ENCODE data around the gene PPM1J. TPM values are rescaled to one million over a fixed set of nuclear protein-coding genes. Genes with fewer than 3 reads are reported as not detected.

Gene PPM1J
- total and polyA plus RNA-seq, 9 of the 15 experiments (the other 6 are each of a cell fraction or from before 2014, with no cell fraction given), result 0.25 to 10.5 (median 4.2) TPM

DNA sequence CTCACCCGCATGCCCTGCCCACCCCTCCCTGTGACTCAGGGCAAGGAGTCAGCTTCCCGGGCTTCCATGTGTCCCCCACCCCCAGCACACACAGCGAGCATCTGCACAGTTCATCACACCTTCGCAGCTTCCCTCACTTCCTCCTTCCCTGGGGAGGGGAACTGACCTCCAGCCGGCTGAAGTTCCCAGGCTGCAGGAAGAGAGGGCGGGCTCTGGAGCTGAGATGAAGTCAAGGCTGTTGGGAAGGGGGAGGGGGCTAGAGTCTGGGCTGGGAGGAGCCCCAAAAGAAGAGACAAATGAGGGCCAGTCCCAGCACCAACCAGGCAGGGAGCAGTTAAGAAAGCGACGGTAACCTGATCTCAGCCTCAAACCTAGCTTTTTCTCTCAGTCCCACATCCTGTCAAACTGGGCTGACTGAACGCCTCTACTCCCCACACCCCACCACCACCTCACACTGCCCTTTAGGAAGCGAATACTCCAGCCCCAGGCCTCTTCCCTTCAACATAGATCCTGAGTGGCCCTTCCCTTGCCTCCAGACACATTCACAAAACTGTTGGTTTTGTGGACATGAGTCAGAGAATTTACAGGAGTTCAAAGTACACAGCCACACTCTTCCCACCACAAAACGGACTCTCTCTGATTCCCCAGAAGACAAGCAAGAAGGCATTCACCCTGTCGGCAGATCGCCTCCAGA, 10.1 kb downstream of the PPM1J start (continued):
- no peak for TF ChIP-seq CHD4 (IDR thresholded peaks at IDR 0.05; ENCODE audit: insufficient read depth, insufficient replicate concordance, low read depth, low read length, poor library complexity, severe bottlenecking)
- TF ChIP-seq CBFA2T3 (IDR thresholded peaks at IDR 0.05), result peak; percentile 56; the same call in 1 of the 2 replicates
- 0 out of 2 replicates have a peak, but pooled peaks have one; percentile 30 for TF ChIP-seq ZNF384 (IDR thresholded peaks at IDR 0.05; ENCODE audit: low read depth, low read length)
- TF ChIP-seq TARDBP (IDR thresholded peaks at IDR 0.05), result no peak
- TF ChIP-seq SRSF7 (optimal IDR thresholded peaks at IDR 0.05; ENCODE audit: low read depth, low read length), result no peak
- TF ChIP-seq, protein P1, sequence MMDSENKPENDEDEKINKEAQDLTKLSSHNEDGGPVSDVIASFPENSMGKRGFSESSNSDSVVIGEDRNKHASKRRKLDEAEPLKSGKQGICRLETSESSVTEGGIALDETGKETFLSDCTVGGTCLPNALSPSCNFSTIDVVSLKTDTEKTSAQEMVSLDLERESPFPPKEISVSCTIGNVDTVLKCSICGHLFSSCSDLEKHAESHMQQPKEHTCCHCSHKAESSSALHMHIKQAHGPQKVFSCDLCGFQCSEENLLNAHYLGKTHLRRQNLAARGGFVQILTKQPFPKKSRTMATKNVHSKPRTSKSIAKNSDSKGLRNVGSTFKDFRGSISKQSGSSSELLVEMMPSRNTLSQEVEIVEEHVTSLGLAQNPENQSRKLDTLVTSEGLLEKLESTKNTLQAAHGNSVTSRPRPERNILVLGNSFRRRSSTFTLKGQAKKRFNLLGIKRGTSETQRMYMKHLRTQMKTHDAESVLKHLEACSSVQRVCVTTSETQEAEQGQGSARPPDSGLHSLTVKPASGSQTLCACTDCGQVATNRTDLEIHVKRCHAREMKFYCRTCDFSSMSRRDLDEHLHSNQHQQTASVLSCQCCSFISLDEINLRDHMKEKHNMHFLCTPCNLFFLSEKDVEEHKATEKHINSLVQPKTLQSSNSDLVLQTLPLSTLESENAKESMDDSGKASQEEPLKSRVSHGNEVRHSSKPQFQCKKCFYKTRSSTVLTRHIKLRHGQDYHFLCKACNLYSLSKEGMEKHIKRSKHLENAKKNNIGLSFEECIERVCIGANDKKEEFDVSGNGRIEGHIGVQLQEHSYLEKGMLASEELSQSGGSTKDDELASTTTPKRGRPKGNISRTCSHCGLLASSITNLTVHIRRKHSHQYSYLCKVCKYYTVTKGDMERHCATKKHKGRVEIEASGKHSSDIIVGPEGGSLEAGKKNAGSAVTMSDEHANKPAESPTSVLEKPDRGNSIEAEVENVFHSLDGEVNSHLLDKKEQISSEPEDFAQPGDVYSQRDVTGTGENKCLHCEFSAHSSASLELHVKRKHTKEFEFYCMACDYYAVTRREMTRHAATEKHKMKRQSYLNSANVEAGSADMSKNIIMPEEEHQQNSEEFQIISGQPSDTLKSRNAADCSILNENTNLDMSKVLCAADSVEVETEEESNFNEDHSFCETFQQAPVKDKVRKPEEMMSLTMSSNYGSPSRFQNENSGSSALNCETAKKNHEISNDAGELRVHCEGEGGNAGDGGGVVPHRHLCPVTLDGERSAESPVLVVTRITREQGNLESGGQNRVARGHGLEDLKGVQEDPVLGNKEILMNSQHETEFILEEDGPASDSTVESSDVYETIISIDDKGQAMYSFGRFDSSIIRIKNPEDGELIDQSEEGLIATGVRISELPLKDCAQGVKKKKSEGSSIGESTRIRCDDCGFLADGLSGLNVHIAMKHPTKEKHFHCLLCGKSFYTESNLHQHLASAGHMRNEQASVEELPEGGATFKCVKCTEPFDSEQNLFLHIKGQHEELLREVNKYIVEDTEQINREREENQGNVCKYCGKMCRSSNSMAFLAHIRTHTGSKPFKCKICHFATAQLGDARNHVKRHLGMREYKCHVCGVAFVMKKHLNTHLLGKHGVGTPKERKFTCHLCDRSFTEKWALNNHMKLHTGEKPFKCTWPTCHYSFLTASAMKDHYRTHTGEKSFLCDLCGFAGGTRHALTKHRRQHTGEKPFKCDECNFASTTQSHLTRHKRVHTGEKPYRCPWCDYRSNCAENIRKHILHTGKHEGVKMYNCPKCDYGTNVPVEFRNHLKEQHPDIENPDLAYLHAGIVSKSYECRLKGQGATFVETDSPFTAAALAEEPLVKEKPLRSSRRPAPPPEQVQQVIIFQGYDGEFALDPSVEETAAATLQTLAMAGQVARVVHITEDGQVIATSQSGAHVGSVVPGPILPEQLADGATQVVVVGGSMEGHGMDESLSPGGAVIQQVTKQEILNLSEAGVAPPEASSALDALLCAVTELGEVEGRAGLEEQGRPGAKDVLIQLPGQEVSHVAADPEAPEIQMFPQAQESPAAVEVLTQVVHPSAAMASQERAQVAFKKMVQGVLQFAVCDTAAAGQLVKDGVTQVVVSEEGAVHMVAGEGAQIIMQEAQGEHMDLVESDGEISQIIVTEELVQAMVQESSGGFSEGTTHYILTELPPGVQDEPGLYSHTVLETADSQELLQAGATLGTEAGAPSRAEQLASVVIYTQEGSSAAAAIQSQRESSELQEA (IDR thresholded peaks at IDR 0.05; ENCODE audit: low read depth), result no peak
- TF ChIP-seq SAFB (IDR thresholded peaks at IDR 0.05; ENCODE audit: borderline replicate concordance, low read depth, low read length), result no peak
- TF ChIP-seq, protein P2, sequence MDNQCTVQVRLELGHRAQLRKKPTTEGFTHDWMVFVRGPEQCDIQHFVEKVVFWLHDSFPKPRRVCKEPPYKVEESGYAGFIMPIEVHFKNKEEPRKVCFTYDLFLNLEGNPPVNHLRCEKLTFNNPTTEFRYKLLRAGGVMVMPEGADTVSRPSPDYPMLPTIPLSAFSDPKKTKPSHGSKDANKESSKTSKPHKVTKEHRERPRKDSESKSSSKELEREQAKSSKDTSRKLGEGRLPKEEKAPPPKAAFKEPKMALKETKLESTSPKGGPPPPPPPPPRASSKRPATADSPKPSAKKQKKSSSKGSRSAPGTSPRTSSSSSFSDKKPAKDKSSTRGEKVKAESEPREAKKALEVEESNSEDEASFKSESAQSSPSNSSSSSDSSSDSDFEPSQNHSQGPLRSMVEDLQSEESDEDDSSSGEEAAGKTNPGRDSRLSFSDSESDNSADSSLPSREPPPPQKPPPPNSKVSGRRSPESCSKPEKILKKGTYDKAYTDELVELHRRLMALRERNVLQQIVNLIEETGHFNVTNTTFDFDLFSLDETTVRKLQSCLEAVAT (IDR thresholded peaks at IDR 0.05), result peak; percentile 85 to 91
- peak; percentile 78; the same call in 1 of the 2 replicates for TF ChIP-seq ZBTB7A (IDR thresholded peaks at IDR 0.05; ENCODE audit: borderline replicate concordance, control insufficient read depth, low read depth, low read length)
- TF ChIP-seq EZH2 (IDR thresholded peaks at IDR 0.05; ENCODE audit: borderline replicate concordance, low read depth, low read length), result no peak
- TF ChIP-seq FOXK1 (CRISPR knock-in tag; IDR thresholded peaks at IDR 0.05; ENCODE audit: borderline replicate concordance), result no peak
- no peak for TF ChIP-seq MEF2A (IDR thresholded peaks at IDR 0.05; ENCODE audit: control insufficient read depth, low read depth, low read length)
- no peak for TF ChIP-seq CBX2 (IDR thresholded peaks at IDR 0.05; ENCODE audit: insufficient read depth, low read length, poor library complexity, severe bottlenecking)
- TF ChIP-seq BMI1 (IDR thresholded peaks at IDR 0.05; ENCODE audit: low read length), result no peak
- no peak for TF ChIP-seq ZNF408 (CRISPR knock-in tag; IDR thresholded peaks at IDR 0.05; ENCODE audit: low read depth)
- TF ChIP-seq HIVEP1 (CRISPR knock-in tag; IDR thresholded peaks at IDR 0.05), result no peak
- TF ChIP-seq SIRT6 (IDR thresholded peaks at IDR 0.05; ENCODE audit: low read depth, low read length), result no peak
